HepG2 (cell line): Measurements from ENCODE around the gene LBR. TPM values are rescaled to one million over a fixed set of nuclear protein-coding genes. Genes with fewer than 3 reads are reported as not detected.

Experiments used
- ATF5 ChIP-seq: sonication (generic); formaldehyde crosslinking; IDR thresholded peaks from 2 replicates; pipeline ENCODE4 v1.4.0; 2020; ENCODE audit warnings: mild to moderate bottlenecking, low read depth, missing genetic modification reagents
- FOXA1 ChIP-seq, 2 experiments: fragments of 450-650 bp in 1 of 2; sonication (generic) in 1 of 2; formaldehyde crosslinking in 1 of 2; IDR thresholded peaks; 2 replicates each; pipeline versions ENCODE4 v1.4.0 to v1.6.1; 2016 to 2020; ENCODE audit warnings: missing genetic modification reagents in 1 of 2
- ISX ChIP-seq: sonication (generic); formaldehyde crosslinking; conservative IDR thresholded peaks from 2 replicates; pipeline ENCODE4 v1.5.0; 2020; ENCODE audit warnings: missing genetic modification reagents
- PITX1 ChIP-seq: sonication (generic); formaldehyde crosslinking; IDR thresholded peaks from 2 replicates; pipeline ENCODE4 v1.5.1; 2020; ENCODE audit warnings: mild to moderate bottlenecking, missing genetic modification reagents
- REPIN1 ChIP-seq: sonication (generic); formaldehyde crosslinking; IDR thresholded peaks from 2 replicates; pipeline ENCODE4 v1.8.0; 2022; ENCODE audit warnings: missing genetic modification reagents, low read depth, mild to moderate bottlenecking, borderline replicate concordance
- STAG1 ChIP-seq: sonication (generic); formaldehyde crosslinking; IDR thresholded peaks from 2 replicates; pipeline ENCODE4 v1.4.0; 2020; ENCODE audit warnings: missing genetic modification reagents
- ZNF678 ChIP-seq: sonication (generic); formaldehyde crosslinking; IDR thresholded peaks from 2 replicates; pipeline ENCODE4 v1.4.0; 2020; ENCODE audit warnings: mild to moderate bottlenecking, missing genetic modification reagents
- ZNF878 ChIP-seq: sonication (generic); formaldehyde crosslinking; IDR thresholded peaks from 2 replicates; pipeline ENCODE4 v1.8.1; 2023; ENCODE audit warnings: mild to moderate bottlenecking, missing genetic modification reagents, moderate library complexity
- polyA plus RNA-seq, 8 experiments: library from polyadenylated mRNA; depleted of rRNA in 3 of 8; stranded (reverse) in 7 of 8; unstranded in 1 of 8; fragments of >200 nt; fragmentation: Illumina TruSeq in 4 of 8; extraction: Trizol in 4 of 8; gene quantifications; 2 replicates each; pipeline versions ENCODE4 v1.2.1 to v1.2.3, GENCODE V29; 2011 to 2016; ENCODE audit warnings: low read depth in 4 of 8, missing spikeins in 1 of 8, mixed read lengths in 1 of 8; ENCODE audit not compliant: insufficient read depth in 1 of 8
- total RNA-seq, 5 experiments: library from RNA; depleted of rRNA; stranded (reverse); fragments of >200 nt; fragmentation: Illumina TruSeq; extraction: Trizol; gene quantifications; 2 replicates each; pipeline ENCODE4 v1.2.3, GENCODE V29; 2016; ENCODE audit warnings: low read depth in 1 of 5
- TF ChIP-seq, protein P1 (sequence below), 2 experiments: IDR thresholded peaks; 2 replicates each; pipeline ENCODE4 v1.6.1; 2011 to 2012; ENCODE audit warnings: low read length in 2 of 2, borderline replicate concordance in 1 of 2, low read depth in 1 of 2, mild to moderate bottlenecking in 1 of 2, moderate library complexity in 1 of 2
- TF ChIP-seq, protein P2 (sequence below): sonication (generic); formaldehyde crosslinking; IDR thresholded peaks from 2 replicates; pipeline ENCODE4 v1.5.0; 2020; ENCODE audit warnings: mild to moderate bottlenecking, missing genetic modification reagents
- TF ChIP-seq, protein P3 (sequence below): sonication (generic); formaldehyde crosslinking; IDR thresholded peaks from 2 replicates; pipeline ENCODE4 v1.5.1; 2020; ENCODE audit warnings: mild to moderate bottlenecking, missing genetic modification reagents, moderate library complexity
- TF ChIP-seq, protein P4 (sequence below): sonication (generic); formaldehyde crosslinking; IDR thresholded peaks from 2 replicates; pipeline ENCODE4 v1.4.0; 2020; ENCODE audit warnings: missing genetic modification reagents
- TF ChIP-seq, protein P5 (sequence below): sonication (generic); formaldehyde crosslinking; IDR thresholded peaks from 2 replicates; pipeline ENCODE4 v1.5.0; 2020; ENCODE audit warnings: missing genetic modification reagents, mild to moderate bottlenecking, borderline replicate concordance

LBR gene
- total and polyA plus RNA-seq, 2 of the 13 experiments (the other 11 are each of a cell fraction or from before 2014, with no cell fraction given) = 38.9 to 76.7 TPM

DNA sequence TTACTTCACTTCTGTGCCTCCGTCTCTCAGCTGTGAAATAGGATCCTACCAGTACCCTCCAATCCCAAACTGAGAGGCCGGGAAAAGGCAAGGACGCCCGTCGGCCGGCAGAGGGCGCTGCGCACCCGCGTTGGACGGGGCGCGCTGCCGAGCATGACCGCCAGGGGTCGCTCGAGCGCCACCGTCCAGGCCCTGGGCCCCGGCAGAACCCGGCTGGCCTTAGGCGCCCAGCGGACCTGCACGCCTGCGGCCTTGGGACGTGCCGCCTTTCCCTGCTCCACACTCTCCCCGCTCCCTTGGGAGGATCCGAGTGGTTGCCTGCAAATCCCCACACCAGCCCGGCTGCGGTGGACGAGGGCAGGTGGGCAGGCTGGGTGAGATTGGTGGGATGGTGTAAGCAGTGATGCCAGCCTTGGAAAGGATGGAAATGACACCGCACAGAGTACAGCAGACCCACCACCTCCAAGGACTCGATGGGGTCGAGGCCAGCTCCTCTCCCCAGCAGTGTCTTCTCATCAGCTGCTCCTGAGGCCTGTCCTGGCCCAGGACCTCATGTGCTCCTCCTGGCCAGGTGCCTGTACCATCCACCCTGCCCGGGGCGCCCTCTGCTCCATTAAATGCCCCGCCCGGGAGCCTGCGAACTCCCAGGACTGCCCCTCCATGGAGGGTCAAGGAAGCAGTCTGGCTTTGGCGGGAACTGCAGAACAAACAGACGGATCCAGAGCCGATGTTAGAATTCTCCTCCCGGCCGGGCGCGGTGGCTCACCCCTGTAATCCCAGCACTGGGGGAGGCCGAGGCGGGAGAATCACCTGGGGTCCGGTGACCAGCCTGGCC lies 47.4 kb upstream of the LBR start (continued):
- TF ChIP-seq, protein P1, sequence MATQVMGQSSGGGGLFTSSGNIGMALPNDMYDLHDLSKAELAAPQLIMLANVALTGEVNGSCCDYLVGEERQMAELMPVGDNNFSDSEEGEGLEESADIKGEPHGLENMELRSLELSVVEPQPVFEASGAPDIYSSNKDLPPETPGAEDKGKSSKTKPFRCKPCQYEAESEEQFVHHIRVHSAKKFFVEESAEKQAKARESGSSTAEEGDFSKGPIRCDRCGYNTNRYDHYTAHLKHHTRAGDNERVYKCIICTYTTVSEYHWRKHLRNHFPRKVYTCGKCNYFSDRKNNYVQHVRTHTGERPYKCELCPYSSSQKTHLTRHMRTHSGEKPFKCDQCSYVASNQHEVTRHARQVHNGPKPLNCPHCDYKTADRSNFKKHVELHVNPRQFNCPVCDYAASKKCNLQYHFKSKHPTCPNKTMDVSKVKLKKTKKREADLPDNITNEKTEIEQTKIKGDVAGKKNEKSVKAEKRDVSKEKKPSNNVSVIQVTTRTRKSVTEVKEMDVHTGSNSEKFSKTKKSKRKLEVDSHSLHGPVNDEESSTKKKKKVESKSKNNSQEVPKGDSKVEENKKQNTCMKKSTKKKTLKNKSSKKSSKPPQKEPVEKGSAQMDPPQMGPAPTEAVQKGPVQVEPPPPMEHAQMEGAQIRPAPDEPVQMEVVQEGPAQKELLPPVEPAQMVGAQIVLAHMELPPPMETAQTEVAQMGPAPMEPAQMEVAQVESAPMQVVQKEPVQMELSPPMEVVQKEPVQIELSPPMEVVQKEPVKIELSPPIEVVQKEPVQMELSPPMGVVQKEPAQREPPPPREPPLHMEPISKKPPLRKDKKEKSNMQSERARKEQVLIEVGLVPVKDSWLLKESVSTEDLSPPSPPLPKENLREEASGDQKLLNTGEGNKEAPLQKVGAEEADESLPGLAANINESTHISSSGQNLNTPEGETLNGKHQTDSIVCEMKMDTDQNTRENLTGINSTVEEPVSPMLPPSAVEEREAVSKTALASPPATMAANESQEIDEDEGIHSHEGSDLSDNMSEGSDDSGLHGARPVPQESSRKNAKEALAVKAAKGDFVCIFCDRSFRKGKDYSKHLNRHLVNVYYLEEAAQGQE (IDR thresholded peaks at IDR 0.05; ENCODE audit: borderline replicate concordance in 1 of 2, low read depth in 1 of 2, low read length in 2 of 2) = no peak
- TF ChIP-seq ZNF878 (CRISPR knock-in tag) (no peak), PITX1 (0 out of 2 replicates have a peak, but pooled peaks have one; percentile 17), ZNF678 (CRISPR knock-in tag) (no peak), ATF5 (CRISPR knock-in tag) (no peak), STAG1 (peak; percentile 100), FOXA1 (IDR thresholded peaks at IDR 0.05) (no peak), FOXA1 (CRISPR knock-in tag; IDR thresholded peaks at IDR 0.05) (no peak), REPIN1 (CRISPR knock-in tag) (peak; percentile 88), ISX (CRISPR knock-in tag) (no peak)
- TF ChIP-seq, protein P2, sequence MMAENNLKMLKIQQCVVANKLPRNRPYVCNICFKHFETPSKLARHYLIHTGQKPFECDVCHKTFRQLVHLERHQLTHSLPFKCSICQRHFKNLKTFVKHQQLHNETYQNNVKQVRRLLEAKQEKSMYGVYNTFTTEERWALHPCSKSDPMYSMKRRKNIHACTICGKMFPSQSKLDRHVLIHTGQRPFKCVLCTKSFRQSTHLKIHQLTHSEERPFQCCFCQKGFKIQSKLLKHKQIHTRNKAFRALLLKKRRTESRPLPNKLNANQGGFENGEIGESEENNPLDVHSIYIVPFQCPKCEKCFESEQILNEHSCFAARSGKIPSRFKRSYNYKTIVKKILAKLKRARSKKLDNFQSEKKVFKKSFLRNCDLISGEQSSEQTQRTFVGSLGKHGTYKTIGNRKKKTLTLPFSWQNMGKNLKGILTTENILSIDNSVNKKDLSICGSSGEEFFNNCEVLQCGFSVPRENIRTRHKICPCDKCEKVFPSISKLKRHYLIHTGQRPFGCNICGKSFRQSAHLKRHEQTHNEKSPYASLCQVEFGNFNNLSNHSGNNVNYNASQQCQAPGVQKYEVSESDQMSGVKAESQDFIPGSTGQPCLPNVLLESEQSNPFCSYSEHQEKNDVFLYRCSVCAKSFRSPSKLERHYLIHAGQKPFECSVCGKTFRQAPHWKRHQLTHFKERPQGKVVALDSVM (CRISPR knock-in tag) = peak; percentile 63; the same call in 1 of the 2 replicates
- TF ChIP-seq, protein P3, sequence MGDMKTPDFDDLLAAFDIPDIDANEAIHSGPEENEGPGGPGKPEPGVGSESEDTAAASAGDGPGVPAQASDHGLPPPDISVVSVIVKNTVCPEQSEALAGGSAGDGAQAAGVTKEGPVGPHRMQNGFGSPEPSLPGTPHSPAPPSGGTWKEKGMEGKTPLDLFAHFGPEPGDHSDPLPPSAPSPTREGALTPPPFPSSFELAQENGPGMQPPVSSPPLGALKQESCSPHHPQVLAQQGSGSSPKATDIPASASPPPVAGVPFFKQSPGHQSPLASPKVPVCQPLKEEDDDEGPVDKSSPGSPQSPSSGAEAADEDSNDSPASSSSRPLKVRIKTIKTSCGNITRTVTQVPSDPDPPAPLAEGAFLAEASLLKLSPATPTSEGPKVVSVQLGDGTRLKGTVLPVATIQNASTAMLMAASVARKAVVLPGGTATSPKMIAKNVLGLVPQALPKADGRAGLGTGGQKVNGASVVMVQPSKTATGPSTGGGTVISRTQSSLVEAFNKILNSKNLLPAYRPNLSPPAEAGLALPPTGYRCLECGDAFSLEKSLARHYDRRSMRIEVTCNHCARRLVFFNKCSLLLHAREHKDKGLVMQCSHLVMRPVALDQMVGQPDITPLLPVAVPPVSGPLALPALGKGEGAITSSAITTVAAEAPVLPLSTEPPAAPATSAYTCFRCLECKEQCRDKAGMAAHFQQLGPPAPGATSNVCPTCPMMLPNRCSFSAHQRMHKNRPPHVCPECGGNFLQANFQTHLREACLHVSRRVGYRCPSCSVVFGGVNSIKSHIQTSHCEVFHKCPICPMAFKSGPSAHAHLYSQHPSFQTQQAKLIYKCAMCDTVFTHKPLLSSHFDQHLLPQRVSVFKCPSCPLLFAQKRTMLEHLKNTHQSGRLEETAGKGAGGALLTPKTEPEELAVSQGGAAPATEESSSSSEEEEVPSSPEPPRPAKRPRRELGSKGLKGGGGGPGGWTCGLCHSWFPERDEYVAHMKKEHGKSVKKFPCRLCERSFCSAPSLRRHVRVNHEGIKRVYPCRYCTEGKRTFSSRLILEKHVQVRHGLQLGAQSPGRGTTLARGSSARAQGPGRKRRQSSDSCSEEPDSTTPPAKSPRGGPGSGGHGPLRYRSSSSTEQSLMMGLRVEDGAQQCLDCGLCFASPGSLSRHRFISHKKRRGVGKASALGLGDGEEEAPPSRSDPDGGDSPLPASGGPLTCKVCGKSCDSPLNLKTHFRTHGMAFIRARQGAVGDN = peak; percentile 87
- TF ChIP-seq, protein P4, sequence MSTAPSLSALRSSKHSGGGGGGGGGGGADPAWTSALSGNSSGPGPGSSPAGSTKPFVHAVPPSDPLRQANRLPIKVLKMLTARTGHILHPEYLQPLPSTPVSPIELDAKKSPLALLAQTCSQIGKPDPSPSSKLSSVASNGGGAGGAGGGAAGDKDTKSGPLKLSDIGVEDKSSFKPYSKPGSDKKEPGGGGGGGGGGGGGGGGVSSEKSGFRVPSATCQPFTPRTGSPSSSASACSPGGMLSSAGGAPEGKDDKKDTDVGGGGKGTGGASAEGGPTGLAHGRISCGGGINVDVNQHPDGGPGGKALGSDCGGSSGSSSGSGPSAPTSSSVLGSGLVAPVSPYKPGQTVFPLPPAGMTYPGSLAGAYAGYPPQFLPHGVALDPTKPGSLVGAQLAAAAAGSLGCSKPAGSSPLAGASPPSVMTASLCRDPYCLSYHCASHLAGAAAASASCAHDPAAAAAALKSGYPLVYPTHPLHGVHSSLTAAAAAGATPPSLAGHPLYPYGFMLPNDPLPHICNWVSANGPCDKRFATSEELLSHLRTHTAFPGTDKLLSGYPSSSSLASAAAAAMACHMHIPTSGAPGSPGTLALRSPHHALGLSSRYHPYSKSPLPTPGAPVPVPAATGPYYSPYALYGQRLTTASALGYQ = no peak
- TF ChIP-seq, protein P5, sequence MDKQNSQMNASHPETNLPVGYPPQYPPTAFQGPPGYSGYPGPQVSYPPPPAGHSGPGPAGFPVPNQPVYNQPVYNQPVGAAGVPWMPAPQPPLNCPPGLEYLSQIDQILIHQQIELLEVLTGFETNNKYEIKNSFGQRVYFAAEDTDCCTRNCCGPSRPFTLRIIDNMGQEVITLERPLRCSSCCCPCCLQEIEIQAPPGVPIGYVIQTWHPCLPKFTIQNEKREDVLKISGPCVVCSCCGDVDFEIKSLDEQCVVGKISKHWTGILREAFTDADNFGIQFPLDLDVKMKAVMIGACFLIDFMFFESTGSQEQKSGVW = no peak
